GM12878 (cell line): Measurements from ENCODE around the gene PITX1. TPM values are rescaled to one million over a fixed set of nuclear protein-coding genes. Genes with fewer than 3 reads are reported as not detected.

ENCODE experiments used
- ATAC-seq: fragments of 200-7000 bp; cut with Tn5 transposase; 3 replicates; pipeline ENCODE4 v1.9.1; 2020; ENCODE audit warnings: mild to moderate bottlenecking, moderate library complexity
- BruUV-seq: library from RNA; stranded (reverse); fragments of 400-500 nt; replicated peaks from 2 replicates; lab custom pipeline; 2021; lab: Mats Ljungman, UMichigan
- CTCF ChIA-PET: fragments of 300-600 bp; sonication (Branson Sonifier 250); formaldehyde crosslinking; extraction: SDS; loops from one replicate; lab custom pipeline; 2021; ENCODE audit warnings: inconsistent platforms; lab: Yijun Ruan, JAX
- POLR2A ChIA-PET: fragments of 350-600 bp; formaldehyde crosslinking; extraction: SDS; loops from one replicate; lab custom pipeline; 2021; ENCODE audit warnings: inconsistent platforms; lab: Charles Lee
- RAD21 ChIA-PET: fragments of 300-600 bp; sonication (Branson Sonifier 250); formaldehyde crosslinking; loops from one replicate; lab custom pipeline; 2023; ENCODE audit warnings: antibody characterized with exemption; ENCODE audit not compliant: unreplicated experiment; lab: Charles Lee
- SMC1A ChIA-PET: fragments of 300-600 bp; sonication (Branson Sonifier 250); formaldehyde crosslinking; loops from one replicate; lab custom pipeline; 2023; ENCODE audit not compliant: unreplicated experiment, uncharacterized antibody; lab: Charles Lee
- DNase-seq: peaks from one replicate; pipeline ENCODE4 v3.0.0-alpha.2; 2011; ENCODE audit warnings: low read depth, low spot score
- FAIRE-seq: peaks from 3 replicates; lab custom pipeline; 2011; peaks lifted over from hg19 to GRCh38; lab: Jason Lieb, UNC
- H2AFZ ChIP-seq: 2 replicates; pipeline ENCODE4 v1.6.0; 2011; ENCODE audit warnings: low read depth, low read length, control low read depth; ENCODE audit not compliant: control insufficient read depth
- H3K27ac ChIP-seq: 2 replicates; pipeline ENCODE4 v1.5.1; 2011; ENCODE audit warnings: control low read depth; ENCODE audit not compliant: control insufficient read depth, insufficient read depth
- H3K27me3 ChIP-seq, 2 experiments: replicated peaks in 1 of 2; 2 replicates each; pipeline versions ENCODE4 v1.6.0 to v1.6.1; 2011; ENCODE audit warnings: low read length in 1 of 2; ENCODE audit not compliant: control insufficient read depth in 2 of 2, insufficient read depth in 2 of 2
- H3K36me3 ChIP-seq, 2 experiments: 2 replicates each; pipeline ENCODE4 v1.5.1; 2011; ENCODE audit warnings: low read length in 1 of 2; ENCODE audit not compliant: control insufficient read depth in 2 of 2, insufficient read depth in 2 of 2
- H3K4me1 ChIP-seq: 2 replicates; pipeline ENCODE4 v1.6.1; 2011; ENCODE audit warnings: mild to moderate bottlenecking, low read length, moderate library complexity, mixed read lengths; ENCODE audit not compliant: control insufficient read depth, insufficient read depth
- H3K4me2 ChIP-seq: 2 replicates; pipeline ENCODE4 v1.6.0; 2011; ENCODE audit warnings: control low read depth; ENCODE audit not compliant: control insufficient read depth, insufficient read depth
- H3K4me3 ChIP-seq: fragments of 200-600 bp; sonication (generic); 2 replicates; pipeline ENCODE4 v1.5.1; 2016
- H3K79me2 ChIP-seq: 2 replicates; pipeline ENCODE4 v1.6.0; 2011; ENCODE audit warnings: low read length; ENCODE audit not compliant: control insufficient read depth, insufficient read depth
- H3K9ac ChIP-seq: 2 replicates; pipeline ENCODE4 v1.8.0; 2011; ENCODE audit warnings: low read length, control low read depth, mixed read lengths; ENCODE audit not compliant: control insufficient read depth, insufficient read depth
- H3K9me3 ChIP-seq: replicated peaks from 3 replicates; pipeline ENCODE4 v1.5.1; 2011; ENCODE audit warnings: mild to moderate bottlenecking, low read length; ENCODE audit not compliant: control insufficient read depth, insufficient read depth
- H4K20me1 ChIP-seq: 2 replicates; pipeline ENCODE4 v1.6.0; 2011; ENCODE audit not compliant: control insufficient read depth, insufficient read depth
- MEF2A ChIP-seq: IDR thresholded peaks from 2 replicates; pipeline ENCODE4 v1.6.1; 2011; ENCODE audit warnings: low read depth, mild to moderate bottlenecking, low read length, moderate library complexity; ENCODE audit not compliant: insufficient read depth
- MEF2B ChIP-seq: fragments of 450-650 bp; IDR thresholded peaks from 2 replicates; pipeline ENCODE4 v1.6.1; 2018; ENCODE audit warnings: mild to moderate bottlenecking, moderate library complexity; ENCODE audit not compliant: partially characterized antibody, poor library complexity, severe bottlenecking
- ZNF384 ChIP-seq: IDR thresholded peaks from 2 replicates; pipeline ENCODE4 v1.6.1; 2012; ENCODE audit warnings: low read depth, mild to moderate bottlenecking, low read length, improper control_type of control experiment, borderline replicate concordance
- ZNF622 ChIP-seq: fragments of 450-650 bp; IDR thresholded peaks from 2 replicates; pipeline ENCODE4 v1.6.1; 2017; ENCODE audit warnings: mild to moderate bottlenecking, inconsistent platforms
- WGBS: methylation state at CpG from one replicate; pipeline ENCODE4 v1.1.6; 2016; ENCODE audit warnings: low lambda C conversion rate; ENCODE audit not compliant: insufficient replicate concordance, insufficient coverage; ENCODE audit errors: missing lambda C conversion rate; 5-methylcytosine and 5-hydroxymethylcytosine counted together
- in situ Hi-C: fragments of 300-500 bp; cut with MboI; formaldehyde crosslinking; loops from 9 replicates; pipeline ENCODE4 v1.14.3; 2018; ENCODE audit warnings: mixed read lengths
- intact Hi-C: fragments of 100-400 bp; cut with micrococcal nuclease; formaldehyde crosslinking; loops from one replicate; pipeline ENCODE4 v1.14.2; 2022; ENCODE audit not compliant: unreplicated experiment
- polyA plus RNA-seq, 11 experiments: library from polyadenylated mRNA; depleted of rRNA in 4 of 11; unstranded in 6 of 11; stranded (reverse) in 5 of 11; fragments of >200 nt; fragmentation: Nextera tagmentation in 4 of 11; fragmentation: Illumina TruSeq in 1 of 11; extraction: Ambion mirVana in 4 of 11; extraction: Trizol in 1 of 11; gene quantifications; 1 replicate in 1 of 11; 2 replicates in 10 of 11; pipeline versions ENCODE4 v1.2.1 to v1.2.3, GENCODE V29; 2011 to 2016; ENCODE audit warnings: inconsistent platforms in 2 of 11, missing spikeins in 2 of 11, low read depth in 1 of 11
- total RNA-seq, 4 experiments: library from RNA; depleted of rRNA in 3 of 4; stranded (reverse); fragments of >200 nt in 3 of 4; fragmentation: Illumina TruSeq in 1 of 4; extraction: Trizol in 1 of 4; gene quantifications; 2 replicates each; pipeline versions ENCODE4 v1.2.1 to v1.2.3, GENCODE V29; 2013 to 2021
- TF ChIP-seq, protein P1 (sequence below), 3 experiments: IDR thresholded peaks in 2 of 3; conservative IDR thresholded peaks in 1 of 3; 2 replicates each; pipeline ENCODE4 v1.5.1; 2011; ENCODE audit warnings: low read depth in 3 of 3, low read length in 3 of 3, mild to moderate bottlenecking in 3 of 3, control low read depth in 2 of 3, moderate library complexity in 2 of 3, inconsistent platforms in 1 of 3, mixed read lengths in 1 of 3; ENCODE audit not compliant: control insufficient read depth in 2 of 3, insufficient read depth in 1 of 3; ENCODE audit errors: extremely low read depth in 1 of 3
- TF ChIP-seq, protein P2 (sequence below): fragments of 450-650 bp; formaldehyde crosslinking; IDR thresholded peaks from 2 replicates; pipeline ENCODE4 v1.4.0; 2020; ENCODE audit warnings: mild to moderate bottlenecking, moderate library complexity

Gene PITX1
- total and polyA plus RNA-seq, 10 of the 15 experiments (the other 5 are each of a cell fraction or from before 2014, with no cell fraction given) = 0.16 to 1.1 (median 0.68) TPM; not detected in 5

DNA sequence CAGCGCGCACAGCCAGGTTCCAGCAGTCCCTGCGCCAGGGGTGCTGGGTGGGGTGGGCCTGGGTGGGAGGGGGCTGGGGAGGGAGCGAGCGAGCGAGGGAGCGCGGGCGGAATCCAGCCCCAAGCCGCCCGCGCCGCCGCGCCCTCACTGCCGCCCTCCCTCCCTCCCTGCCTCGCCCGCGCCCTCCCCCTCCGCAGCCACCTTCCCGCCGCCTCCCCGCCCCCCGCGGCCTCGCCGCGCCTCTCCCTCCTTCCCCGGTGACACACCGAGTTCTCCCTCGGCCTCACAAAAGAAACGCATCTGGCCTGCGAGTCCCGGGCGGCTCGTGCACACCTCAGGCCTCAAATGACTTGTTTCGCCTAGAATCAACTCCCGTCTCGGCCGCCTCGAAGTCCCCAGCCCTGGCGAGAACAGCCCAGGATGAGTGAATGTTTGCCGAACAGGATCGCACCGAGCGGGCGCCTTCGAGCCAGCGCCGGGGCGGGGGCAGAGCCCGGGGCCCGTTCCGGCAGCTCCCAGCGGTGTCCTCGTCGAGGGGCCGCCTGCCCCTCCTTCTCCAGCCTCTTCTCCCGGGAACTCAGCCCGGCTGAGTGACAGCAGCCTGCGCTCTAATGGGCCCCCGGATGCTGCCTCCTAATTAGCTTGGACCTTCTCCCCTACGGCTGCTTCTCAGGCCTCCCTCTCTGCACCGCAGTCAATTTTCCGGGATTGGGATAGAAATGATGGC lies 371 bp upstream of the PITX1 start:
- no peak overlapping the region for H3K9ac ChIP-seq
- in situ Hi-C loops = no loop called here
- no TSS peak for BruUV-seq

More for the DNA sequence above, 371 bp upstream of the PITX1 start:
- WGBS = 27% methylated on average over 32 of the region's 65 CpGs
- peaks cover 2% of the 10 kb centered on the region; the same call in 1 of the 2 replicates for H4K20me1 ChIP-seq
- SMC1A ChIA-PET = no interaction called here
- peaks cover 31 to 46% of the 10 kb centered on the region in 2 experiments for H3K27me3 ChIP-seq
- no peak overlapping the region for H3K4me3 ChIP-seq
- H3K4me1 ChIP-seq = no peaks in the 10 kb centered on the region
- H3K4me2 ChIP-seq = no peak overlapping the region
- intact Hi-C loops = no loop called here
- no peaks in the 10 kb centered on the region for H3K9me3 ChIP-seq
- FAIRE-seq (no peak), DNase-seq (no peak), ATAC-seq (no peak)
- no peaks in the 10 kb centered on the region for H3K79me2 ChIP-seq
- CTCF ChIA-PET = no interaction called here
- H2AFZ ChIP-seq = no peak overlapping the region
- POLR2A ChIA-PET = no interaction called here
- RAD21 ChIA-PET = no interaction called here
- no peak overlapping the region for H3K27ac ChIP-seq
- H3K36me3 ChIP-seq = no peaks in the 10 kb centered on the region
- TF ChIP-seq ZNF622 (no peak), MEF2B (no peak), MEF2A (no peak), ZNF384 (no peak)
- TF ChIP-seq, protein P1, sequence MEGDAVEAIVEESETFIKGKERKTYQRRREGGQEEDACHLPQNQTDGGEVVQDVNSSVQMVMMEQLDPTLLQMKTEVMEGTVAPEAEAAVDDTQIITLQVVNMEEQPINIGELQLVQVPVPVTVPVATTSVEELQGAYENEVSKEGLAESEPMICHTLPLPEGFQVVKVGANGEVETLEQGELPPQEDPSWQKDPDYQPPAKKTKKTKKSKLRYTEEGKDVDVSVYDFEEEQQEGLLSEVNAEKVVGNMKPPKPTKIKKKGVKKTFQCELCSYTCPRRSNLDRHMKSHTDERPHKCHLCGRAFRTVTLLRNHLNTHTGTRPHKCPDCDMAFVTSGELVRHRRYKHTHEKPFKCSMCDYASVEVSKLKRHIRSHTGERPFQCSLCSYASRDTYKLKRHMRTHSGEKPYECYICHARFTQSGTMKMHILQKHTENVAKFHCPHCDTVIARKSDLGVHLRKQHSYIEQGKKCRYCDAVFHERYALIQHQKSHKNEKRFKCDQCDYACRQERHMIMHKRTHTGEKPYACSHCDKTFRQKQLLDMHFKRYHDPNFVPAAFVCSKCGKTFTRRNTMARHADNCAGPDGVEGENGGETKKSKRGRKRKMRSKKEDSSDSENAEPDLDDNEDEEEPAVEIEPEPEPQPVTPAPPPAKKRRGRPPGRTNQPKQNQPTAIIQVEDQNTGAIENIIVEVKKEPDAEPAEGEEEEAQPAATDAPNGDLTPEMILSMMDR (IDR thresholded peaks at IDR 0.05 in 2 of 3, conservative IDR thresholded peaks at IDR 0.05 in 1 of 3; ENCODE audit: control insufficient read depth in 2 of 3, extremely low read depth in 1 of 3, insufficient read depth in 1 of 3, low read depth in 3 of 3, low read length in 3 of 3) = no peak
- TF ChIP-seq, protein P2, sequence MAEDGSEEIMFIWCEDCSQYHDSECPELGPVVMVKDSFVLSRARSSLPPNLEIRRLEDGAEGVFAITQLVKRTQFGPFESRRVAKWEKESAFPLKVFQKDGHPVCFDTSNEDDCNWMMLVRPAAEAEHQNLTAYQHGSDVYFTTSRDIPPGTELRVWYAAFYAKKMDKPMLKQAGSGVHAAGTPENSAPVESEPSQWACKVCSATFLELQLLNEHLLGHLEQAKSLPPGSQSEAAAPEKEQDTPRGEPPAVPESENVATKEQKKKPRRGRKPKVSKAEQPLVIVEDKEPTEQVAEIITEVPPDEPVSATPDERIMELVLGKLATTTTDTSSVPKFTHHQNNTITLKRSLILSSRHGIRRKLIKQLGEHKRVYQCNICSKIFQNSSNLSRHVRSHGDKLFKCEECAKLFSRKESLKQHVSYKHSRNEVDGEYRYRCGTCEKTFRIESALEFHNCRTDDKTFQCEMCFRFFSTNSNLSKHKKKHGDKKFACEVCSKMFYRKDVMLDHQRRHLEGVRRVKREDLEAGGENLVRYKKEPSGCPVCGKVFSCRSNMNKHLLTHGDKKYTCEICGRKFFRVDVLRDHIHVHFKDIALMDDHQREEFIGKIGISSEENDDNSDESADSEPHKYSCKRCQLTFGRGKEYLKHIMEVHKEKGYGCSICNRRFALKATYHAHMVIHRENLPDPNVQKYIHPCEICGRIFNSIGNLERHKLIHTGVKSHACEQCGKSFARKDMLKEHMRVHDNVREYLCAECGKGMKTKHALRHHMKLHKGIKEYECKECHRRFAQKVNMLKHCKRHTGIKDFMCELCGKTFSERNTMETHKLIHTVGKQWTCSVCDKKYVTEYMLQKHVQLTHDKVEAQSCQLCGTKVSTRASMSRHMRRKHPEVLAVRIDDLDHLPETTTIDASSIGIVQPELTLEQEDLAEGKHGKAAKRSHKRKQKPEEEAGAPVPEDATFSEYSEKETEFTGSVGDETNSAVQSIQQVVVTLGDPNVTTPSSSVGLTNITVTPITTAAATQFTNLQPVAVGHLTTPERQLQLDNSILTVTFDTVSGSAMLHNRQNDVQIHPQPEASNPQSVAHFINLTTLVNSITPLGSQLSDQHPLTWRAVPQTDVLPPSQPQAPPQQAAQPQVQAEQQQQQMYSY = no peak
